Colonic mucosa (tissue), 4 donors: ENCODE results near the gene TPRN. TPM values are rescaled to one million over a fixed set of nuclear protein-coding genes. Genes with fewer than 3 reads are reported as not detected.

Experiments
- DNase-seq: peaks from one replicate; pipeline ENCODE4 v3.0.0-alpha.2; 2020
- H3K27ac ChIP-seq: fragments of 200-600 bp; one replicate; pipeline ENCODE4 v1.8.0; 2021
- H3K27me3 ChIP-seq: fragments of 200-600 bp; one replicate; pipeline ENCODE4 v1.8.0; 2021
- H3K36me3 ChIP-seq: fragments of 200-600 bp; one replicate; pipeline ENCODE4 v1.8.0; 2021
- H3K4me1 ChIP-seq: fragments of 200-600 bp; one replicate; pipeline ENCODE4 v1.8.0; 2021; ENCODE audit warnings: mild to moderate bottlenecking
- H3K4me3 ChIP-seq: fragments of 200-600 bp; one replicate; pipeline ENCODE4 v1.8.0; 2021
- H3K9ac ChIP-seq, 2 donors: one replicate each; pipeline ENCODE4 v1.7.0; 2013; ENCODE audit warnings: control low read depth in 2 of 2, low read depth in 2 of 2, low read length in 2 of 2
- H3K9me3 ChIP-seq: fragments of 200-600 bp; one replicate; pipeline ENCODE4 v1.8.0; 2021
- CTCF ChIP-seq: fragments of 200-600 bp; IDR thresholded peaks from one replicate; pipeline ENCODE4 v1.8.0; 2022; ENCODE audit warnings: antibody characterized with exemption, mild to moderate bottlenecking
- intact Hi-C: fragments of 100-400 bp; cut with DNase I; formaldehyde crosslinking; loops from one replicate; pipeline ENCODE4 v1.14.1; 2022
- microRNA-seq: library from miRNA; unstranded; fragments of <30 nt; microRNA quantifications from one replicate; pipeline ENCODE4, GENCODE V29; 2019
- total RNA-seq, 2 donors: library from RNA; stranded (reverse); fragmentation: NEBNext Ultra II Directional in 1 of 2; extraction: Animal tissue kit (Norgen Biotek cat#: 25700) in 1 of 2; gene quantifications; one replicate each; pipeline ENCODE4 v1.2.1, GENCODE V29; 2021
- donor health status: healthy.
- donor health status: DM: no; HTN: no; CAD: no.
- donor health status: DM: no; HTN: no; CAD: no.

TPRN gene
- total RNA-seq, 2 donors from 2014 or later, result 83.1 to 124 TPM

- intact Hi-C loops, result no loop called here
- Histone ChIP-seq H3K27me3 (peaks cover 14% of the 10 kb centered on the region), H3K9ac (no peak overlapping the region), H3K36me3 (no peaks in the 10 kb centered on the region), H3K9me3 (no peaks in the 10 kb centered on the region), H3K27ac (no peak overlapping the region), H3K4me3 (no peak overlapping the region), H3K4me1 (no peaks in the 10 kb centered on the region)
- TF ChIP-seq CTCF, result no peak
- DNase-seq, result no peak
These were observed 54.6 kb downstream of the TPRN start for GRCh38 chr9:137145731-137146526.

GRCh38 chr9:137143459-137143858 is 57.1 kb downstream of the TPRN start:
- H3K9me3 ChIP-seq, result no peaks in the 10 kb centered on the region
- no peak overlapping the region for H3K9ac ChIP-seq
- no peaks in the 10 kb centered on the region for H3K36me3 ChIP-seq
- no peak overlapping the region for H3K27ac ChIP-seq
- TF ChIP-seq CTCF, result no peak
- intact Hi-C loops, result no loop called here
- peaks cover 32% of the 10 kb centered on the region for H3K27me3 ChIP-seq
- DNase-seq, result no peak
- H3K4me3 ChIP-seq, result no peak overlapping the region
- H3K4me1 ChIP-seq, result no peaks in the 10 kb centered on the region

- intact Hi-C loops, result no loop called here
These were observed 58.3 kb downstream of the TPRN start for GRCh38 chr9:137141976-137142936.

More at GRCh38 chr9:137141976-137142936, 58.3 kb downstream of the TPRN start:
- Histone ChIP-seq H3K27me3 (peaks cover 40% of the 10 kb centered on the region), H3K4me3 (no peak overlapping the region), H3K4me1 (no peaks in the 10 kb centered on the region), H3K27ac (no peak overlapping the region), H3K9me3 (no peaks in the 10 kb centered on the region), H3K9ac (no peak overlapping the region), H3K36me3 (no peaks in the 10 kb centered on the region)
- TF ChIP-seq CTCF, result no peak
- no peak for DNase-seq

Small RNA genes lying within 50 kb of the gene (microRNA-seq; reads per million reads assigned to microRNA genes)
- not detected for gene MIR3621

Other genes starting within 250 kb of the TPRN start
- 1 to 10 TPM; 6.5 to 8.6 TPM for gene LCN12, start 248.5 kb downstream of the TPRN start, total RNA-seq
- 10 to 100 TPM; 15.9 to 26.1 TPM for gene PTGDS, start 223.2 kb downstream of the TPRN start, total RNA-seq
- gene LCNL1, start 217.7 kb downstream of the TPRN start, total RNA-seq, result not detected
- 10 to 100 TPM; 29.9 to 81.0 TPM for gene PAXX, start 208.3 kb downstream of the TPRN start, total RNA-seq
- gene CLIC3, start 204.2 kb downstream of the TPRN start, total RNA-seq, result 10 to 100 TPM in 1 of 2 donors, 1 to 10 TPM in 1; 3.6 to 15.4 TPM
- 10 to 100 TPM; 22.4 to 47.5 TPM for gene ABCA2, start 172.5 kb downstream of the TPRN start, total RNA-seq
- not detected for gene FUT7, start 168.7 kb downstream of the TPRN start, total RNA-seq
- 100 to 1,000 TPM; 149 to 177 TPM for gene NPDC1, start 154.6 kb downstream of the TPRN start, total RNA-seq
- gene ENTPD2, start 146.7 kb downstream of the TPRN start, total RNA-seq, result 10 to 100 TPM; 20.5 to 22.1 TPM
- 10 to 100 TPM; 19.2 to 57.8 TPM for gene SAPCD2, start 130.2 kb downstream of the TPRN start, total RNA-seq
- 10 to 100 TPM in 1 of 2 donors, 1 to 10 TPM in 1; 9.0 to 13.0 TPM for gene UAP1L1, start 123.2 kb downstream of the TPRN start, total RNA-seq
- gene MAN1B1, start 113.8 kb downstream of the TPRN start, total RNA-seq, result 10 to 100 TPM; 43.5 to 52.6 TPM
- 10 to 100 TPM; 46.2 to 52.5 TPM for gene DPP7, start 86.0 kb downstream of the TPRN start, total RNA-seq
- gene GRIN1, start 61.6 kb downstream of the TPRN start, total RNA-seq, result under 1 TPM; 0.47 to 0.93 TPM
- gene LRRC26, start 30.7 kb downstream of the TPRN start, total RNA-seq, result 10 to 100 TPM; 64.6 to 95.8 TPM
- under 1 TPM in 1 of 2 donors, not detected in 1; 0.67 TPM for gene TMEM210, start 28.7 kb downstream of the TPRN start, total RNA-seq
- gene ANAPC2, start 12.2 kb downstream of the TPRN start, total RNA-seq, result 10 to 100 TPM; 33.8 to 67.8 TPM
- 100 to 1,000 TPM in 1 of 2 donors, 10 to 100 TPM in 1; 60.0 to 100 TPM for gene SSNA1, start 12.1 kb downstream of the TPRN start, total RNA-seq
- 10 to 100 TPM; 35.7 to 43.5 TPM for gene TMEM203, start 4.9 kb upstream of the TPRN start, total RNA-seq
- 10 to 100 TPM; 11.7 to 36.9 TPM for gene NDOR1, start 5.0 kb upstream of the TPRN start, total RNA-seq
- gene RNF208, start 21.5 kb upstream of the TPRN start, total RNA-seq, result 1 to 10 TPM; 6.5 to 9.3 TPM
- gene CYSRT1, start 24.4 kb upstream of the TPRN start, total RNA-seq, result under 1 TPM in 1 of 2 donors, not detected in 1; 0.64 TPM
- gene RNF224, start 26.8 kb upstream of the TPRN start, total RNA-seq, result not detected
- gene SLC34A3, start 30.2 kb upstream of the TPRN start, total RNA-seq, result not detected
- gene TUBB4B, start 40.5 kb upstream of the TPRN start, total RNA-seq, result 100 to 1,000 TPM; 303 to 779 TPM
- not detected for gene STPG3, start 50.5 kb upstream of the TPRN start, total RNA-seq
- 10 to 100 TPM; 62.1 to 87.1 TPM for gene NELFB, start 54.6 kb upstream of the TPRN start, total RNA-seq
- 10 to 100 TPM; 57.1 to 63.9 TPM for gene TOR4A, start 77.0 kb upstream of the TPRN start, total RNA-seq
- gene NRARP, start 101.5 kb upstream of the TPRN start, total RNA-seq, result 100 to 1,000 TPM; 120 to 178 TPM
- 10 to 100 TPM; 34.9 to 36.4 TPM for gene EXD3, start 222.4 kb upstream of the TPRN start, total RNA-seq
- gene NOXA1, start 222.7 kb upstream of the TPRN start, total RNA-seq, result 10 to 100 TPM; 27.5 to 29.3 TPM
- 10 to 100 TPM; 48.3 to 72.0 TPM for gene ENTPD8, start 240.6 kb upstream of the TPRN start, total RNA-seq